ENCODE data around the gene YIPF4.
"Not testable (repeated sequence)": the region's sequence is repeated elsewhere in the genome, so short reads cannot be mapped to it uniquely, and the experiment has no call there.

YIPF4 gene

GRCh38 chr2:32289165-32289999, 11.7 kb downstream of the YIPF4 start:
- DNase-seq (ENCODE audit: low spot score): no peak

- no peak for DNase-seq (ENCODE audit: low spot score)
Observed at GRCh38 chr2:32290000-32290339, 12.3 kb downstream of the YIPF4 start.

- DNase-seq (ENCODE audit: low spot score): no peak
Observed at GRCh38 chr2:32291746-32292145, 14.0 kb downstream of the YIPF4 start.

- not testable (repeated sequence) for DNase-seq (ENCODE audit: low spot score)
Observed at GRCh38 chr2:32293493-32293892, 15.8 kb downstream of the YIPF4 start.

GRCh38 chr2:32293966-32294562, 16.4 kb downstream of the YIPF4 start:
- DNase-seq (ENCODE audit: low spot score): not testable (repeated sequence)

GRCh38 chr2:32310577-32310976, 32.9 kb downstream of the YIPF4 start:
- no peak for DNase-seq (ENCODE audit: low spot score)

GRCh38 chr2:32314886-32315285, 37.2 kb downstream of the YIPF4 start:
- no peak for DNase-seq (ENCODE audit: low spot score)

GRCh38 chr2:32328679-32329078, 51.0 kb downstream of the YIPF4 start:
- not testable (repeated sequence) for DNase-seq (ENCODE audit: low spot score)

- DNase-seq (ENCODE audit: low spot score): not testable (repeated sequence)
Observed at GRCh38 chr2:32329180-32329980, 51.7 kb downstream of the YIPF4 start.

GRCh38 chr2:32330136-32330535, 52.4 kb downstream of the YIPF4 start:
- no peak for DNase-seq (ENCODE audit: low spot score)

- DNase-seq (ENCODE audit: low spot score): no peak
Observed at GRCh38 chr2:32342801-32343200, 65.1 kb downstream of the YIPF4 start.

- not testable (repeated sequence) for DNase-seq (ENCODE audit: low spot score)
Observed at GRCh38 chr2:32350797-32351196, 73.1 kb downstream of the YIPF4 start.

- DNase-seq (ENCODE audit: low spot score): peak; percentile 46
Observed at GRCh38 chr2:32355976-32356680, 78.4 kb downstream of the YIPF4 start.

- peak; percentile 96 for DNase-seq (ENCODE audit: low spot score)
Observed at GRCh38 chr2:32356681-32357317, 79.1 kb downstream of the YIPF4 start, which contains the start of gene BIRC6. Gene BIRC6, plus strand, starts transcription at chr2:32357023. Its CDS starts 139 bp downstream, at chr2:32357162.

GRCh38 chr2:32357318-32358110, 79.8 kb downstream of the YIPF4 start:
- DNase-seq (ENCODE audit: low spot score): peak; percentile 55

GRCh38 chr2:32358111-32358482, 80.4 kb downstream of the YIPF4 start:
- peak; percentile 55 for DNase-seq (ENCODE audit: low spot score)

GRCh38 chr2:32360416-32360815, 82.7 kb downstream of the YIPF4 start:
- no peak for DNase-seq (ENCODE audit: low spot score)

GRCh38 chr2:32362997-32363396, 85.3 kb downstream of the YIPF4 start:
- DNase-seq (ENCODE audit: low spot score): not testable (repeated sequence)

GRCh38 chr2:32363597-32363996, 85.9 kb downstream of the YIPF4 start:
- DNase-seq (ENCODE audit: low spot score): peak; percentile 25

GRCh38 chr2:32364290-32364689, 86.6 kb downstream of the YIPF4 start:
- DNase-seq (ENCODE audit: low spot score): not testable (repeated sequence)

- DNase-seq (ENCODE audit: low spot score): not testable (repeated sequence)
Observed at GRCh38 chr2:32365679-32366078, 88.0 kb downstream of the YIPF4 start.

Data from NAMALWA (cell line).